Bronchial epithelial cell (primary cell): ENCODE measurements around the gene CCNT1. TPM values are rescaled to one million over a fixed set of nuclear protein-coding genes. Genes with fewer than 3 reads are reported as not detected.
"Not testable (repeated sequence)": the region's sequence is repeated elsewhere in the genome, so short reads cannot be mapped to it uniquely, and the experiment has no call there.

Source experiments
- DNase-seq: peaks from one replicate; pipeline ENCODE4 v3.0.0-alpha.2; 2010; ENCODE audit warnings: low read depth
- FAIRE-seq: peaks from 2 replicates; lab custom pipeline; 2011; peaks lifted over from hg19 to GRCh38; lab: Jason Lieb, UNC
- H3K27me3 ChIP-seq: 2 replicates; pipeline ENCODE4 v1.5.1; 2011; ENCODE audit warnings: low read length; ENCODE audit not compliant: control insufficient read depth, insufficient read depth
- H3K36me3 ChIP-seq: 2 replicates; pipeline ENCODE4 v1.5.1; 2011; ENCODE audit warnings: low read length; ENCODE audit not compliant: control insufficient read depth, insufficient read depth
- H3K4me3 ChIP-seq: 2 replicates; pipeline ENCODE4 v1.5.1; 2011; ENCODE audit warnings: mild to moderate bottlenecking, low read depth, low read length, control low read depth
- total RNA-seq: library from RNA; depleted of rRNA; stranded (reverse); fragments of >200 nt; gene quantifications from 2 replicates; pipeline ENCODE4 v1.2.1, GENCODE V29; 2014
- TF ChIP-seq, protein P1 (sequence below): IDR thresholded peaks from 2 replicates; pipeline ENCODE4 v1.5.1; 2011; ENCODE audit warnings: mild to moderate bottlenecking, moderate library complexity, low read length, control low read depth, inconsistent platforms; ENCODE audit not compliant: insufficient read depth, severe bottlenecking

Gene CCNT1
- total RNA-seq, 1 donor from 2014 or later, result 28.4 TPM

DNA sequence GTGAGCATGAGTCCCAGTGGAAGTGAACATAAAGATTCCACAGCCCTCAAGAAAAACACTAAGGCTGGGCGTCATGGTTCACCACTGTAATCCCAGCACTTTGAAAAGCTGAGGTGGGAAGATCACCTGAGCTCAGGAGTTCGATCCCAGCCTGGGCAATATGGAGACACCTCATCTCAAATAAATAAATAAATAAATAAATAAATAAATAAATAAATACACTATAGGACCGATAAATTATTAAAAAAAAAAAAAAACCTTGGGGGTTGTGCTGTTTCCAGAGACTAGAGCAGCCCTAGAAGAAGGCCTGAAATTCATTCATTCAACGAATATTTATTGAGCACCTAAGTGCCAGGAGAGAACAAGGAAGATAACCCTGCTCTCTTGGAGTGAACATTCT lies 33.0 kb downstream of the CCNT1 start:
- FAIRE-seq (no peak), DNase-seq (no peak)
- H3K27me3 ChIP-seq, result no peaks in the 10 kb centered on the region

DNA sequence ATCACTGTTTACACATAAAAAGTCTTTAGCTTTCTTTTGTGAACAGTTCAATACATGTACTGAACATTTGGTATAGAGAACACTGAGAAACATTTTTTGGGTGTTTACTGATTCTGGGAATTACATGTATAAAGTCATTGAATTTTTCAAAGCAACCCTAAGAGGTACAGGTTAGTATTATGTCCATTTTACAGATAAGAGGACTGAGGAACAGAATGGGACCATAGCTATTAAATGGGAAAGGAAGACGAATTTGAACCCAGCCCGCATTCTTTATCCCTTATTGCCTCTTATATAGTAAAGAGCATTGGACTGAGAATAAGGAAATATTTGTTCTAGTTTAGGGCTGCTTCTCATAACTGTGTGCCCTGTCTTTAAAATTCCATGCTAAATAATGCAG lies 33.6 kb downstream of the CCNT1 start:
- Histone ChIP-seq H3K27me3 (no peaks in the 10 kb centered on the region), H3K36me3 (peaks cover 2% of the 10 kb centered on the region), H3K4me3 (no peak overlapping the region)
- no peak for DNase-seq
- FAIRE-seq, result no peak
- TF ChIP-seq, protein P1, sequence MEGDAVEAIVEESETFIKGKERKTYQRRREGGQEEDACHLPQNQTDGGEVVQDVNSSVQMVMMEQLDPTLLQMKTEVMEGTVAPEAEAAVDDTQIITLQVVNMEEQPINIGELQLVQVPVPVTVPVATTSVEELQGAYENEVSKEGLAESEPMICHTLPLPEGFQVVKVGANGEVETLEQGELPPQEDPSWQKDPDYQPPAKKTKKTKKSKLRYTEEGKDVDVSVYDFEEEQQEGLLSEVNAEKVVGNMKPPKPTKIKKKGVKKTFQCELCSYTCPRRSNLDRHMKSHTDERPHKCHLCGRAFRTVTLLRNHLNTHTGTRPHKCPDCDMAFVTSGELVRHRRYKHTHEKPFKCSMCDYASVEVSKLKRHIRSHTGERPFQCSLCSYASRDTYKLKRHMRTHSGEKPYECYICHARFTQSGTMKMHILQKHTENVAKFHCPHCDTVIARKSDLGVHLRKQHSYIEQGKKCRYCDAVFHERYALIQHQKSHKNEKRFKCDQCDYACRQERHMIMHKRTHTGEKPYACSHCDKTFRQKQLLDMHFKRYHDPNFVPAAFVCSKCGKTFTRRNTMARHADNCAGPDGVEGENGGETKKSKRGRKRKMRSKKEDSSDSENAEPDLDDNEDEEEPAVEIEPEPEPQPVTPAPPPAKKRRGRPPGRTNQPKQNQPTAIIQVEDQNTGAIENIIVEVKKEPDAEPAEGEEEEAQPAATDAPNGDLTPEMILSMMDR, result no peak

More for the DNA sequence above, 33.0 kb downstream of the CCNT1 start:
- TF ChIP-seq, protein P1, result no peak
- Histone ChIP-seq H3K36me3 (peaks cover 2% of the 10 kb centered on the region), H3K4me3 (no peak overlapping the region)

DNA sequence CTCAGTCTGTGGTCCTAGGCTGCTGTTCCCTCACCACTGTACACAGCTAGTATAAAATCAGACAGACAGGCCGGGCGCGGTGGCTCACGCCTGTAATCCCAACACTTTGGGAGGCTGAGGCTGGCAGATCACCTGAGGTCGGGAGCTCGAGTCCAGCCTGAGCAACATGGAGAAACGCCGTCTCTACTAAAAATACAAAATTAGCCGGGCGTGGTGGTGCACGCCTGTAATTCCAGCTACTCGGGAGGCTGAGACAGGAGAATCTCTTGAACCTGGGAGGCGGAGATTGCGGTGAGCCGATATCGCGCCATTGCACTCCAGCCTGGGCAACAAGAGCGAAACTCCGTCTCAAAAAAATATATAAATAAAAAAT lies 34.0 kb downstream of the CCNT1 start:
- peak overlapping the region; percentile 87 for H3K4me3 ChIP-seq
- not testable (repeated sequence) for H3K27me3 ChIP-seq, H3K36me3 ChIP-seq, DNase-seq, FAIRE-seq

DNA sequence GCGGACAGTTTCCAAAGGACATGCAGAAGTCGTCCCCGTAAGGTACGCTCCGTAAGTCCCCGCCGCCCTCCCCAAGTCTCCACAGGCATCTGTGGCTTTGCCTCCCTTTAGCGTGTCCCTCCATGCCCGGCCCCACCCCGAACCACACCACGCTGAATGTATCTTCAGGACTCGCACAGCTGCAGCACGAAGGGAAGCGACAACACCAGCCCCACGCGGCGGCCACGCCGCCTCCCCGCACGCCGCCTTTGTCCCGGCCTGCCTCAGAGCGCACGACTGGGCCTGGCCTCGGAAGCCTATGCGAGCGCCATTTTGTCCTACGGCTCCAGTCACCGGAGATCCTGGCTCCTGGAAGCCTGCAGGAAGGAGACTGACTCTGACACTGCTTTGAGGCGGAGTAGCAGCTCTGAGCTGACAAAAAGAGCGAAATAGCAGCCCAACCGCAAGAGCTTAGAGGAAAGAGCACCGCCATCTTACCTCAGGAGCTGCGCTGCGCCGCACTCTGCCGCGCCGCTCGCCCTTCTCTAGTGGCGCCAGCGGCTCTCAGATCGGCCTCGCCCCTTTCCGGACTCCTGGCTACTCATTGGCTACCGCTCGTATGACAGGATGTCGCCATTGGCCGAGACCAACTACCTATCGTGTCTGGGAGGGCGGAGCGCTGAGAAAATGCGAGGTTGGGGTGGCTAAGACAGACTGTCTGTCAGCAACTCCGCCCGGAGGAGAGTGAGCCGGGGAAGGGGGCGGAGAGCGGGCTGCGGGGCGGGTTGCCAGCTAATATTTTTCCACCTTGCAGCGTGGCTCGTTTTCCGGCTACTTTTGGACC lies 34.6 kb downstream of the CCNT1 start, which contains the start of gene KANSL2:
TSS of gene KANSL2 (minus strand) at position 529 of the 823 bp plus-strand sequence. CDS start 606 bp downstream, outside the sequence.
- Histone ChIP-seq H3K4me3 (peak within 1 kb of the TSS; percentile 87), H3K27me3 (no peaks in the 10 kb centered on the region), H3K36me3 (peaks cover 4% of the 10 kb centered on the region)
- DNase-seq (peak; percentile 97), FAIRE-seq (no peak)
- TF ChIP-seq, protein P1, result no peak

DNA sequence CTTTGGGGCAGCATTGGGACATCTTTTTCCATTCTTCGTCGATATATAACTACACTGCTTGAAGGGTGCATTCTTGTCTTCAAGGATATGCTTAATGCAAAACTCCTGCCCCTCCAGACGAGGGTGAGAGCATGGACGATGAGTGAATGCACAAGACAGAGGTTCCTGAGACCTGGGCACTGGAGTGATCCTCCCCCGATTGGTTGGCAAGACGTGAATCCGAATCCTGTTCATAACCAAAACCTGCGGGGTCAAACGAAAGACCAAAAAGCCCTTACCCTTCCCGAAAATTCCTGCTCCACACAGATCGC lies 35.2 kb downstream of the CCNT1 start:
- TF ChIP-seq, protein P1, result no peak
- Histone ChIP-seq H3K27me3 (no peaks in the 10 kb centered on the region), H3K4me3 (peak overlapping the region; percentile 87), H3K36me3 (peaks cover 4% of the 10 kb centered on the region)
- no peak for FAIRE-seq
- no peak for DNase-seq

DNA sequence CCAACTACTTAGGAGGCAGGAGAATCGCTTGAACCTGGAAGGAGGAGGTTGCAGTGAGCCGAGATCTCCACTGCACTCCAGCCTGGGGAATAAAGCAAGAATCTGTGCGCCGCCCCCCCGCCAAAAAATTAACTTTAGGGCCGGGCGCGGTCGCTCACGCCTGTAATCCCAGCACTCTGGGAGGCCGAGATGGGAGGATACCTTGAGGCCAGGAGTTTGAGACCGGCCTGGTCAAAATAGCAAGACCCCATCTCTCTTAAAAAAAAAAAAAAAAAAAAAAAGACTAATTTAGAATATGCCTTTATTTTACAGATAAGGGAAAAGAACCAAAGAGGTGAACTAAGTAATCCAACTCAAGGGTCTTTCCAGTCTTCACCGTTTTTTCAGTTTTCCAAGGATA lies 35.6 kb downstream of the CCNT1 start:
- Histone ChIP-seq H3K4me3 (peak overlapping the region; percentile 87), H3K27me3 (no peaks in the 10 kb centered on the region), H3K36me3 (peaks cover 8% of the 10 kb centered on the region)
- DNase-seq (no peak), FAIRE-seq (no peak)
- TF ChIP-seq, protein P1, result no peak
